PC-3 (cell line): ENCODE results near the gene BRCA1.

ENCODE experiments used
- CTCF ChIP-seq: fragments of 300-600 bp; sonication (generic); conservative IDR thresholded peaks from 2 replicates; pipeline ENCODE4 v1.5.1; 2017; ENCODE audit warnings: antibody characterized with exemption, low read depth, mild to moderate bottlenecking, low read length
- EZH2 ChIP-seq: fragments of 300-600 bp; sonication (generic); IDR thresholded peaks from one replicate; pipeline ENCODE4 v1.6.1; 2017; ENCODE audit warnings: antibody characterized with exemption, mild to moderate bottlenecking, low read length; ENCODE audit not compliant: unreplicated experiment
- EZH2phosphoT487 ChIP-seq: fragments of 300-600 bp; sonication (generic); IDR thresholded peaks from 2 replicates; pipeline ENCODE4 v1.6.1; 2018; ENCODE audit warnings: mild to moderate bottlenecking, antibody characterized with exemption, low read length, borderline replicate concordance

GRCh38 chr17:43129671-43130010 is 4.5 kb upstream of the BRCA1 start:
- TF ChIP-seq CTCF (no peak), EZH2 (no peak), EZH2phosphoT487 (no peak)
